Measurements from ENCODE around the gene TFAP2D.

The TFAP2D gene

DNA sequence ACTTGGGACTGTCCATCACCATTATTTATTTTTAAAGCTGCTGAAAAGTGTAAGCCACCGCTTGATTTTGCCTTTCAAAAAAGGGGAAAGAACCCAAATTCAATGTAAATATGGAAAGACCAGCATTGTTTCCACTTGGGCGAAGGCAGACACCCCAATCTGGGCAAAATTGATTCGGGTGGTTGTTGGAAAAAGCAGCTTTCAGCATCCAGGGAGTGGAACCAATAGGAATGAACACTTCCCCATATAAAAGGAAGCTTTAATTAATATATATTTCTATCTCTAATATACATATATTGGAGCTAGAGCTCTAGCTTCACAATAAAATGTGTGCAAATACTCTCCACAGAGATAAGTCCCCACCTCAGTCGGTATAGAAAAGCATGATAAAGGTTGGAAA, at the start of gene TFAP2D:
TSS of gene TFAP2D (plus strand) at position 301 of the 400 bp plus-strand sequence. CDS start 530 bp downstream, outside the sequence.
- DNase-seq (ENCODE audit: low spot score): no peak

DNA sequence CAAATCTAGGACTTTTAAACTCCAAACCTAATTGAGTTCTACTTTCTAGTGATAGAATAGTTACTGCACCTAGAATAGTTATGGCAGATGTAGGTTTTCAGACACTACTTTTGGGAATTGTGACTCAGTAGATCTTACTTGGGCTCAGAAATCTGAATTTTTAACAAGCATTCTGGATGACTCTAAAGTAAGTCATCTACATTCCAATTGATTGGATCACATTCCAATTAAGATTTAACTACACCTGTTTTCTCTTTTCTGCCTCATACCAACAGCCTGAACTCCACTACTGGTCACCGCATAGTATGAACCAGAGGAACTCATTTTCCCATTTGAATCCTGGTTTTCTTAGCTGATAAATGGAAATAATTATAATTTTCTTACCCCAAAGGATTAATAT, 49.5 kb upstream of the TFAP2D start:
- DNase-seq (ENCODE audit: low spot score): no peak

DNA sequence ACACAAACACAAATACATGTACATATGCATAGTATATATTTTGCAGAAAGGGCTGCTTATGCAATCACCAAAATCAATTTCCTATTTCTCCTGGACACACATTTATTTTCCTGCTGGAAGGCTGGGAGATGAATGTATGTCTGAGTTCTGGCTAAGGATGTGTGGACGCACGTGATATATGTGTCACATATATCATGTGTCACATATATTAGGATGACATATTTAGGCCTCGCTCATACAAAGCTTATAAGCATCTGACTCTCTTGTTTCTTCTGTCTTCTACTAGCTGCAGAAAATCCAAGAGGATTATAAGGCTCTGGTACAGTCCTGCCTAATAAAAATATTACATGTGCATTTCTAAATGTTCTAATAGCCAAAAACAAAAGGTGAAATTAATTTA, 47.2 kb upstream of the TFAP2D start:
- no peak for DNase-seq (ENCODE audit: low spot score)

DNA sequence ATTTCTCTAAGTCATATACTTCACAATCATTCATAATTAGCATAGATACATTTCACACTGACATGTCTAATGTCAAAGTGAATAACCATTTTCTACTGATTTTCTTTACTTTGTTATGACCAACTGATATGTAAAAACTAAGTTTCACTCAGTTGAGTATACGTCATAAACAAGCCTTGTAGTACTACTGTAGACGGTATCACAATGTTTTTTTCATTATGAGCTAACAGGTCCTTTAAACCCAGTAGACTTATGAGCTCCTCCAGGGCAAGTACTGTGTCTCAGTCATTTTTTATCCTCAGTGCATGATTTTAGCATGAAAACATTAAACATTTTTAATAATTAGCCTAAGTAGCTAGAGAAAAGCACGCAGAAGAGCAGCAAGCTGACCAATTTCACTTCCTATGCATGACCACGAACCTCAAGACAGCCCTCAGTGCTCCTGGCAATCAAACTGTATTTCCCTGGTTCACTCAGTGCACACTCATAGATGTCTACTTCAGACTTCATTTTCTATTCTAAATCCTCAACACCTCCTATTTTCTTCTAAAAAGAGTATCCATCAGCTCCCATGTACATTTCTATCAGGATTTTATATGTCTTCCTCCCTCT, 32.0 kb upstream of the TFAP2D start:
- no peak for DNase-seq (ENCODE audit: low spot score)

DNA sequence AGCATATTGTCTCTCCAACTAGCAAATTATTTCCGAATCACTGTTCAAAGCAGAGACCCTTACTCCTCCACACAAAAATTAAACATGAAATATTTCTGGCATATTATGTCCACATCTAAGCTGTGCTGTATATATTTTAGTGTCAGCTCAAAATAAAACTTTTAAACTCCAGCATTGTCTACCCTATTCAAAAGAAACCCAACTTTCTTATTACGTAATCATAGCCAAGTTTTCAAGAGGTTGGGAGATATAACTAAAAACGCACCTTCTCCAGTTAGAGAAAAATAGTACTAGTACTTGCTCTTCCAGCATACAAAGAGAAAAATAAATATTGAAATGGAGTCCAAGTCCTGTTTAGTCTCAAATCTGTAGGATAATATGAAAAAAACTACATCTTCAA, 24.1 kb upstream of the TFAP2D start:
- no peak for DNase-seq (ENCODE audit: low spot score)

DNA sequence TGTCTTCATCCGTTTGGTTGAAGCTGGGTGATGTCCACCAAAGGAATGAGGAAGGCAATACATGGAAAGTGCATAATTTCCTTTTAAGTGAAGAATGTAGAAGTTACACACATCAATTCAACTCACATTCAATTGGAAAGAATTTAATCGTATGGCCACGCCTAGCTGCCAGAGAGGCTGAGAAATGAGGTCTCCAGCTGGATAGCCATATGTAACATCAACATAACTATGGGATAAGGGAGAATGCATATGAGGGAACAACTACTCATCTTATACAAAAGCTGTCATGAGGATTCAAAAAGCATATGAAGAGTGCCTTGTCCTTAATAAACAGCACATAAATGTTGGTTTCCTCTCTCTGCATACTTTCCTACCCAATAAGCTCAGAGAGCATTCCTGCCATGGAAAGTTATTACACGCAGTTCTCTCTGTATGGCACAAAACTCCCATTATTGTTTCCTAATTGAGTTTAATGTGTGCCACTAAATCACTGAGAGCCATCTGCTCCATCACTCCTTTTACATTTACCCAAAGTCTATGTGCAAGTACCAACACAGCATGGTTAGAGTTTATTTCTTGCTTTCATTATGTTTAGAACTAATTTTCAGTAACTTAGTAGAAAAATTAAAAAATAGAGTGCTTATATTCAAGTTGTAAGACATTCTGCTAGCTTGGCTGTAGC, 21.4 kb upstream of the TFAP2D start:
- DNase-seq (ENCODE audit: low spot score): no peak

DNA sequence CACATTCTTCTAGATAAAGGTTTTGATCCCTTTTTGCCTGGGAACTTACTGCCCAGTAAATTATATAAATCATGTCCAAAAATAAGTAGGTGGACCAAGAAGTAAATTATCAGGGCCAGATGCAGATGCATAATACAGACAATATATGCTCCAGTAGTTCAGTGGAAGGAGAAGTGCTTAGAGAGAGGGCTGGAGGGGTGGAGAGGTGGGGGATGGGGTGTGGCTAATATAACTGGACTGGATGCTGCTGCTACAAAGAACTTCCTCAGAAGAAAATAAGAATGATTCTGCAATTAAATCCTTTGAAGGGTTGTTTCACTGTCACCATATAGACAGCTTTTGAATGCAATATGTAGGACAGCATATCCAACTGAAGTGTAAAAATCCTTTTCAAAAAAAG, 14.8 kb upstream of the TFAP2D start:
- no peak for DNase-seq (ENCODE audit: low spot score)

DNA sequence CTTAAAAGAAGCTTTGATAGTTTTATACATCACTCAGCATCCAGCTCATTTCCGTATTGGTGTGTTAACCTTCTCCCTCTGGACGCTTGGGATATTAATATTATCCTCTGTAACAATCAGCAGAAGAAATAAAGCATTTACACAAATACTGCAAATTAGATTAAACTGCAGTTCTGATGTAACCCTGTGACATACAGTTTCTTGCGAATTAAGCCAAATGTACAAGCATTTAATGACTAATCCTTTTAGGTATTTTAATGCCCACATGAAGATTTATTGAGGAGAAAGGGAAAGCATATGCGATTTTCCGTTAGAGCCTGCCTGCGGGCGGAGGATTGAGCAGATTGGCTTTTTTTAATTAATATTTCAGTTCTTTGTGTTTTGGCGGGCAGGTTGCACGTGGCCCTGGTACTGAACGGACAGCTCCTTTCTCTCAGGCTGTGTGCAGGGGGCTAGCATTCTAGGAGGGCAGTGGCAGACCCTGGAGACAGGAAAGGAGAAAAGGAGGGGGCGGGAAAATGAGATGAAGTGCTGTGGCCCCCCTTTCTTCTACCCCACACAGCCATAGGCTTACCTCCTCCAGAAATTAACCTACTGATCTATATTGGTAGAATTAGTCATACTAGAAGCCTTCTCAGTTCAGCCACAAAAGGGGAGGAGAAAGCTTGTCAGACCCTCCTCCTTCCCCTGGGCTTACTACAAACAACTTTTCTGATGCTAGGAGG, 14.1 kb upstream of the TFAP2D start:
- no peak for DNase-seq (ENCODE audit: low spot score)

DNA sequence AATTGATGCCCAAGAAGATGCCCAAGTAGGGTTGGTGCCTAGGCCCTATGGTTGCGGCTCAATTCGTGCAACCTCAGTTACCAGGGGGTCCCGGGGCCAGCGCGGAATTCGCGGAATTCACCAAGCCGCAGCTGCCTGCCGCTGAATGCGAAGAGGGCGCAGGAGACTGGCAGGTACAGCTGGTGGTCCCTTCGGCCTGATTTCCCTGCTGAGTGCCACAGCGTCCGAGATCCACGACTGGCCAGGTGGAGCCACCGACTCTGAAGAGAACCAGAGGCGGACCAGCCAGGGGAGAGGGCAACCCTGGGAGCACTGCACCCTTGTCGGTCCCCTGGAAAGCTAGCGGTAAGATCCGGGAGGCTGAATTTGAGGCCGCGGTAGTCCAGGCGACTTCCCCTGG, 6.8 kb upstream of the TFAP2D start:
- DNase-seq (ENCODE audit: low spot score): no peak

DNA sequence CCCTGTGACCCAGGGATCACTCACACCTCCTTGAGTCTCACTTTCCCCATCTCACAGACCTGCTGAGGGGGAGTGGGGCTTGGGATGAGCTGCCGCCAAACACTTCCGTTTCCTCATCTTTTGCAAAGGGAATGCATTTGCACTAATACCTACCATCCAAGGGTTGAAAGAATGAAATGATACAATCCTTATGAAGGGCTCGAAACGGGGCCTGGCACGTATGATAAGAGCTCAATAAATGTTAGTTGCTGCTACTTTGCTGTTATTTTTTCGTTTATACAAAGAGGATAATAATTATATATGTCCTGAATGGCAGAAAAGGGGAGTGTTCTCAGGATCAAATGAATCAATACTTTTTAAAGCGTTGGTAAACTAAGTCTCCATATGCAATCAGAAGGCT, 6.1 kb upstream of the TFAP2D start:
- DNase-seq (ENCODE audit: low spot score): no peak

DNA sequence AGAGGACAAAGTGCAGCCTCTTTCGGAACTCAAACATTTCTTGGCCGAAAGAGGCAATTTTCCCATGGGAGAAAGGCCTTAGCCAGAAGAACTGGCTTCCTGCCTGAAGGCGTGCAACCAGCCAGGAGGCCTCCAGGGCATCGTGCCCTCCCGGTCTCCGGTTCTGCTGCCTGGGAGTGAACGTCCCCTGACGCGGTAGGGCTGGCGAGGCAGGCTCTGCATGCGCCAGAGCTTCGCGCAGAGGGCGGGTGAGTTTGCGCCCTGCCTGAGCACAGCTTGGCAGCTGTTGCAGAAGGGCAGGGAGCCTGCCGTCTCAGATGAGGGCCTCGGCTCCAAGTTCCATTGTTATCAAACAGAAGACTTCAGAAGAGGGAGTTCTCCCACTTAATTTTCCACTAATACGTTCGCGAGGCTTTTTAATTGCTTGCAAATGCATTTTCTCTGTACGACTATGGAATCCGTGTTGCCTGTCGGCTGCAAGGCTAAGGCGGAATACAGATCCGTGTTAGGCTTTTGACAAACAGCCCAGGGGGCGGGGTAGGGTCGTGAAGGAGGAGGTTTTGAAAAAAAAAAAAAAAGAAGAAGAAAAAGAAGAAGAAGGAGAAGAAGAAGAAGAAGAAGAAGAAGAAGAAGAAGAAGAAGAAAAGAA, 5.5 kb upstream of the TFAP2D start:
- no peak for DNase-seq (ENCODE audit: low spot score)

DNA sequence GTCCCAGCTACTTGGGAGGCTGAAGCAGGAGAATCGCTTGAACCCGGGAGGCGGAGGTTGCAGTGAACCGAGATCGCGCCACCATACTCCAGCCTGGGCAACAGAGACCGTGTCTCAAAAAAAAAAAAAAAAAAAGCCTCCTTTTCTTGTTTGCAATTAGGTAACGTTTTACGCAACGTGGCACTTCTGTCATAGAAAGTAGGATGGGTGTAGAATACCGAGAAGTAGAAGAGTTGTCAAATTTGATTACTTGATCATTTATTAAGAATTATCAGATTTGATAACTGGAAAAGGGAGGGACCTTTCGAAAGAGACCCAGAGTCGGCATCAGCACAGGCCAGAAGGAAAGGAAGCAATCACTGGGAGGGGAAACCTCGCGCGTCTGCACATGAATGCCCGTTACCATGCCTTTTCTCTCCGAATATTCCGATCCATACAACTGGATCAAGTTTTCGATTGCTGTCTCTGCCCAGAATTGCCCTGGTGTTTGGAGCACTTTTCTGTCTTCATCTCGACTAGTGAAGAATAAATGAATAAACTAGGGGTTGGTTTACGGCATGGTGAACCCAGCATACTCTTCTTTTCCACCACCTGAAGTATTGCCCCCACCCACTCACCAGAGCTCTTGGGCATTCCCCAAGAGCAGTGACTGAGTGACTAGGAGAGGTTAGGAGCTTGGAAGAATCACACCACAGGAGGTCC, 4.5 kb upstream of the TFAP2D start:
- no peak for DNase-seq (ENCODE audit: low spot score)

DNA sequence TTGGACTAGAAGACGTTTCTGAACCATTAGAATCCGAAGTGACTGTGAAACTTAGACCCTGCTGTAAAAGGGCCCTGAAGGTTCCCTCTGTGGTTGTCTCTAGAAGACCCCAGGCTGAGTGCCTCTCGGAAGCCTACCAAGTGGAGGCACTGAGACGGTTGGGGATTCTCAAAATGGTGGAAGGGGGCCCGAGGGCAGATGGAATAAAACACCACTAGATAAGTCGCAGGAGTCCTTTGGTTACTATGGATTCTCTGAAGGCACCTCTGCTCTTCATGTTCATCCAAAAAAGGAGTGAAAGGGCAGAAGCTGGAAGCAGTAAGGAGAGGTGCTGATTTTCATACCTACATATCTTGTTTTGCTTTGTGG, 4.0 kb upstream of the TFAP2D start:
- DNase-seq (ENCODE audit: low spot score): no peak

DNA sequence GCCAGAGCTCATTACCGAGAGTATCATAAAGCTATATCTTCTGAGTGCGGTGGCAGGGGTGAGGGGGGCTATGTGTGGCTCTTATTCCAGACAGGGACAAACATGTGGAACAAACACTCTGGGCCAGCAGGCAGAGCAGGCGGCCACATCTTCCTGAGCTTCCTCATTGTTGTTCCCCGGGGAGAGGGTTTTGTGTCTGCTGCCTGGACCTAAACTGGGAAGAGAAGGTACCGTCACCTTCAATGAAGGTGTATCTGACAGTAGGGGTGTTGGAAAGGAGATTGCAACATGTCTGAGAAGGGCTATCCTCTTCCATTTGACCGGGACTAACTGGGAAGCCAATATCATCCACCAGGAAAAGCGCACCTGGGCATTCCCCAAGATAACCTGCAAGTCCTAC, 1.6 kb upstream of the TFAP2D start:
- DNase-seq (ENCODE audit: low spot score): no peak

DNA sequence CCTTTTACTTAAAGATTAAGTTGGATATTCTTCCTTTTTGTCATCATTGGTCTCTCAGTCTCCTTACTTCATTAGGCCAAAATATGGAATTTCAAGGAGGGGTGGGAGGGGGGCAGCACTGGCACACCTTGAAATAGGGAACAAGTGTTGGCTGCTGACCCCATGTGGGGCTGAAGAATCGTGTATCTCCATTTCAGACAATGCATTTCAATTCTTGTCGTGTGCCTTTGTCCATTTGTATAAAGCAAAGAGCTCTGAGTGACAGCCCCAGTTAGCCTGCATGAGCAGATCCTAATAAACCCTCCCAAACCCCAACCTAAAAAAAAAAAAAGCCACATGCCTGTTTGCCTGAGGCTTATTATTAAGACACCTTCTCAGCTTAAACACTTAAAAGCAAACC, 1.0 kb upstream of the TFAP2D start:
- DNase-seq (ENCODE audit: low spot score): no peak

DNA sequence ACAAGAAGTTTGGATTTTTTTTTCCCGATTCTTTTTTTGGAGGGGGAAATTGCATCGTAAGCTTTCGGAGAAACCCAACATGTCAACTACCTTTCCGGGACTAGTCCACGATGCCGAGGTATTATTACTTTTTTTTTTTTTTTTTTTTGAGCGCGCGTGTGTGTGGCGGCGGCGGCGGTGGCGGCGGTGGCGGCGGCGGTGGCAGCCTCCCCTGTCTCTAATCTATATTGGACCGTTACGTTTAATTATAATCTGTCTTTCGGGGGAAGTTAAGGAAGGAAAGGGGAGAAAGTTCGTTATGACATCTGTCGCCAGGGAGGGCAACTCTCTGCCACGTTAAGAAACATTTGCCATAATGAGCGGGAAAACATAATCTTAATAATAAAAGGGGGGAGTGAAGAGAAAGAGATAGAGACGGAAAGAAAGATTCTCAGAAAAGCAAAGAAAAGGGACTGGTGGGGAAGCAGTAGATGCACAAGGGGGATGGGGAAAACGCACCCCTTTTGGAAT, 706 bp downstream of the TFAP2D start:
- DNase-seq (ENCODE audit: low spot score): no peak

DNA sequence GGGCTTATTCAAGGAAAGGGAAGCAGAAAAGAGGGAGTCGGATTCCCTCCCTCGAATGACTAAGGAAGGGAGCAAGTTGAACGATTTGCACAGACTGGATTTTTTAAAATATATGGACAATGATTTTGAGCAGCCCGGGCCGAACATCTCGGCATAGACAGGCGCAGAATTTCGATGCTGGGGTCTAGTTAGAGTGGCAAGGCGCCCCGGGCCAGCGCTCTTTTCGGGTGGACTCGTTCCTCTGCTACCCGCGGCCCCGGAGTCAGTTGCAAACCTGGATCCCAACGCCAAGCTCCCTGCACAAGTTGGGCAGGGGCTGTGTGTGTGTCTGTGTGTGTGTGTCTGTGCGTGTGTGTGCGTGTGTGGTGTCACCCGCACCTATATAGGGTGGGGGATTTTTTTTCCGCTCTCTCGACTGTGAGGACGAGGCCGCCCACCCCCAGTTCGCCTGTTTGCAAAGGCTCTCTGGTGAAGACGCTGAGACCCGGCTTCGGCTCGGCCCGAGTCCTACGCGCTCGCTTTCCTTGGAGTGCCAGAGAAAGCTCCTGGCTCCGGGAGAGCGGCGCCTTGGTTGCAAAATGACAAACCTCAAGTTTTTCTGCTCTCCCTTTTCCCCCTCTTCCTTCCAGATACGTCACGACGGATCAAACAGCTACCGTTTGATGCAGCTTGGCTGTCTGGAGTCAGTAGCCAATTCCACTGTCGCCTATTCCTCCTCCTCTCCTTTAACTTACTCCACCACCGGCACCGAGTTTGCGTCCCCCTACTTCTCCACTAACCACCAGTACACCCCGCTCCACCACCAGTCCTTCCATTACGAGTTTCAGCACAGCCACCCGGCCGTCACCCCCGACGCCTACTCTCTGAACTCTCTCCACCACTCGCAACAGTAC, 1.4 kb downstream of the TFAP2D start:
- DNase-seq (ENCODE audit: low spot score): no peak

DNA sequence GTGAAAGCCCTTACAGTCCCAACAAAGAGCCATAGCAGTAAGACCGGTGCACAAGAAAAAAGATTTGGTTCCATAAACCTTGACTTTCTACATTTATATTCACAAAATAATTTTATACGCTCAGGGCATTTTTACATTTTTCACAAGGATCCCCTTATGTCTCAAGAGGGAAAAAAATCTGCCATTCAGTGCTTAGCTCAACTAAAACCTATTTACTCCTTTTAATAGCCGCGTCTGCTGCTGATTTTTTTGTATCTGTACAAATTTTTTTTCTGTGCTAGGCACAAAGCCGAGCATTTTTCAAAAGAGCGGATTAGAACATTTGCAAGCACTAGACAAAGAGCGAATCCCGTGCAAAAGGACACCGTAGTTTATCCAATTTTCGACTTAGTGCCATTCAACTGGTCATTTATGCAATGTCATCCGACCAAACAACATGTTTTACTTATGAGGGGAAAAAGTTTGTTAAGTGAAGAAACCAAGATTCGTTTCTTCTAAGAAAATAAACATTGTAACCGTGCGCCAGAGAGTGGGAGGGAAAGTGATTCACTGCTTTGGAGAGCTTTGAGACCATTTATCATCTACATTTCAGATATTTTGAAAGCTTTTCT, 3.7 kb downstream of the TFAP2D start:
- DNase-seq (ENCODE audit: low spot score): no peak

DNA sequence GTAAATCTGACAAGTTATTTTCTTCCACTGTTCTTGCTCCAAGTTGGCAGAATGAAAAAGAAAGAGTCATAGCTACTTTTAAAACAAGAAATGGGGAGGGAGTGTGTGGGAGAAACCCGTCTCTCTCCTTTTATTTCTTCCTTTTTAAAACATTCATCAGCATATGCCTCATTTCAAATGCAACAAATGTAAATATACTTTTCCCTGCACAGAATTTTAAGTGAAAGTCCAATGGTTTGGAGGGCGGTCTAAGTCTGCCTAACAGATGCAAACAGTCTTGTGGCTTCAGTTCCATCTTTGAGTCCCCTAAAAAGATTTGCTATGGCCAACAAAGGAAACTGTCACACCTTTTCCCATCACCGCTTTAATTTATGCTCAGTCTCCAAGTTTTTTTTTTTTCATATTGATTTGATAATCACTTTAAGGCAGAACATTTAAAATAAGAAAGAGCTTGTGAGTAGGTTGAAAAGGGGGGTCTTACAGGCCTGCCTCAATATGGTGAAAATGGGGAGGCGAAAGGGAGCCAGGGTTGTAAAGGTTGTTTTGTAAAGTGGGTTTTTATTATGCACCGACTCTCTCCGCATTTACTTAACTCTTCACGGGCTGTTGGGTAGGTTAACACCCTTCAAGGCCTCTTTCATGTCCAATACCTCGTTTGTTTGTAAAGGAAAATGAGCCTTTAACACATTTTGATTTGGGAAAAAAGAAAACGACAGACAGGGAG, 4.6 kb downstream of the TFAP2D start:
- DNase-seq (ENCODE audit: low spot score): no peak

DNA sequence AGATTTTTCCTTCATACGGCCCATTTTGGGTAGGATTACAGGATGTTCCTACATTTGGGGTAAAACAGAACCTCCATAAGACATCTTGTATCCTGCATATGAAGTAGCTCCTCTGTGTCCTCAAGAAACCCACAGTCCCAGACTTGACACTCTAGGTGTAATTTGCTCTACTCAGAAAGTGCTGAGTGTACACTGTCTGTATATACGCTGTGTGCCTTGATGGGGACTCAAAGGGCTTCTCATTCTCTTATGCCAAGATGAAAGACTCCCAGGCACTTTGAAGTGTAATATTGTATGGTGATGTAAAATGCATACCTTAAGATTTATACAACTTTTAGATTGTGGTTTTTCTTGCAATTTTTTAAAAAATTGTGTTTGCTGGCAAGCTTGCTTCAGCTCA, 5.2 kb downstream of the TFAP2D start:
- DNase-seq (ENCODE audit: low spot score): no peak
